DND-41 (cell line): Measurements from ENCODE around the gene SLC3A2.

Experiments
- ATAC-seq: fragments of 200-7000 bp; cut with Tn5 transposase; 3 replicates; pipeline ENCODE4 v1.9.1; 2021; ENCODE audit warnings: low read depth; ENCODE audit not compliant: insufficient read depth
- DNase-seq: peaks from one replicate; pipeline ENCODE4 v3.0.0-alpha.2; 2020
- H2AFZ ChIP-seq: 2 replicates; pipeline ENCODE4 v1.6.0; 2012; ENCODE audit warnings: low read depth, low read length
- H3K27ac ChIP-seq: 2 replicates; pipeline ENCODE4 v1.5.1; 2012; ENCODE audit warnings: low read length, inconsistent platforms
- H3K27me3 ChIP-seq: fragments of 200-600 bp; sonication (generic); 2 replicates; pipeline ENCODE4 v1.6.0; 2012; ENCODE audit warnings: low read length, mild to moderate bottlenecking, inconsistent platforms; ENCODE audit not compliant: insufficient read depth, poor library complexity
- H3K36me3 ChIP-seq: 2 replicates; pipeline ENCODE4 v1.5.1; 2012; ENCODE audit warnings: low read length, inconsistent platforms; ENCODE audit not compliant: insufficient read depth
- H3K4me1 ChIP-seq: 2 replicates; pipeline ENCODE4 v1.5.1; 2012; ENCODE audit warnings: mild to moderate bottlenecking, low read length; ENCODE audit not compliant: insufficient read depth
- H3K4me2 ChIP-seq: 2 replicates; pipeline ENCODE4 v1.6.0; 2012; ENCODE audit warnings: mild to moderate bottlenecking, moderate library complexity, low read length, inconsistent platforms; ENCODE audit not compliant: insufficient read depth
- H3K4me3 ChIP-seq, 2 experiments: fragments of 200-600 bp in 1 of 2; shearing (Covaris generic) in 1 of 2; 2 replicates each; pipeline ENCODE4 v1.5.1; 2012 to 2016; ENCODE audit warnings: inconsistent platforms in 2 of 2, low read length in 2 of 2, mild to moderate bottlenecking in 2 of 2, low read depth in 1 of 2, moderate library complexity in 1 of 2
- H3K79me2 ChIP-seq: 2 replicates; pipeline ENCODE4 v1.6.0; 2012; ENCODE audit warnings: low read length, inconsistent platforms; ENCODE audit not compliant: insufficient read depth
- H3K9ac ChIP-seq: 2 replicates; pipeline ENCODE4 v1.6.0; 2012; ENCODE audit warnings: low read depth, mild to moderate bottlenecking, inconsistent platforms, low read length, moderate library complexity
- H3K9me3 ChIP-seq: 2 replicates; pipeline ENCODE4 v1.5.1; 2012; ENCODE audit warnings: low read length, moderate library complexity, mild to moderate bottlenecking, inconsistent platforms; ENCODE audit not compliant: insufficient read depth, severe bottlenecking
- H4K20me1 ChIP-seq: 2 replicates; pipeline ENCODE4 v1.6.0; 2012; ENCODE audit warnings: low read length; ENCODE audit not compliant: insufficient read depth
- CTCF ChIP-seq: IDR thresholded peaks from 2 replicates; pipeline ENCODE4 v1.5.1; 2012; ENCODE audit warnings: borderline replicate concordance, low read length, moderate library complexity, mild to moderate bottlenecking; ENCODE audit not compliant: poor library complexity, severe bottlenecking; ENCODE audit errors: extremely low read depth
- EZH2 ChIP-seq: IDR thresholded peaks from 3 replicates; pipeline ENCODE4 v1.6.1; 2012; ENCODE audit warnings: borderline replicate concordance, low read depth, mild to moderate bottlenecking, moderate library complexity, low read length, inconsistent platforms; ENCODE audit not compliant: severe bottlenecking

Gene SLC3A2

GRCh38 chr11:62880231-62880802, 379 bp upstream of the SLC3A2 start:
- Histone ChIP-seq H3K79me2 (peaks cover 77% of the 10 kb centered on the region), H3K36me3 (peaks cover 67% of the 10 kb centered on the region)

GRCh38 chr11:62881579-62882430, 1.1 kb downstream of the SLC3A2 start:
- H3K9me3 ChIP-seq = no peaks in the 10 kb centered on the region
- peak overlapping the region; percentile 85 for H3K4me2 ChIP-seq
- peak overlapping the region; percentile 87 for H3K9ac ChIP-seq
- peaks cover 47% of the 10 kb centered on the region for H4K20me1 ChIP-seq
- peaks cover 72% of the 10 kb centered on the region for H3K36me3 ChIP-seq
- H3K27me3 ChIP-seq = no peaks in the 10 kb centered on the region
- peaks cover 64% of the 10 kb centered on the region for H3K4me1 ChIP-seq
- peak overlapping the region; percentile 83 to 92 for H3K4me3 ChIP-seq
- TF ChIP-seq EZH2 (no peak), CTCF (no peak)
- ATAC-seq (peak; percentile 73), DNase-seq (peak; percentile 98)
- H2AFZ ChIP-seq = peak overlapping the region; percentile 53
- peaks cover 86% of the 10 kb centered on the region for H3K79me2 ChIP-seq
- peak overlapping the region; percentile 95 for H3K27ac ChIP-seq

More at GRCh38 chr11:62880231-62880802, 379 bp upstream of the SLC3A2 start:
- Histone ChIP-seq H3K4me1 (peaks cover 50% of the 10 kb centered on the region), H3K27me3 (no peaks in the 10 kb centered on the region), H4K20me1 (peaks cover 35% of the 10 kb centered on the region), H3K9ac (peak overlapping the region; percentile 87), H3K4me2 (peak overlapping the region; percentile 85), H2AFZ (peak overlapping the region; percentile 70), H3K27ac (peak overlapping the region; percentile 95), H3K9me3 (no peaks in the 10 kb centered on the region), H3K4me3 (peak overlapping the region; percentile 83 to 92)
- DNase-seq (no peak), ATAC-seq (peak; percentile 13)
- TF ChIP-seq CTCF = no peak
- no peak for TF ChIP-seq EZH2

GRCh38 chr11:62882431-62882749, 1.7 kb downstream of the SLC3A2 start:
- no peak for ATAC-seq
- H3K4me2 ChIP-seq = peak overlapping the region; percentile 85
- no peak for DNase-seq
- H3K4me1 ChIP-seq = peaks cover 65% of the 10 kb centered on the region
- peak overlapping the region; percentile 87 for H3K9ac ChIP-seq
- peak overlapping the region; percentile 95 for H3K27ac ChIP-seq
- H3K36me3 ChIP-seq = peaks cover 72% of the 10 kb centered on the region
- no peaks in the 10 kb centered on the region for H3K9me3 ChIP-seq
- peaks cover 88% of the 10 kb centered on the region for H3K79me2 ChIP-seq
- H3K4me3 ChIP-seq = peak overlapping the region; percentile 83 to 92; a peak in 3 of 4 replicates
- no peaks in the 10 kb centered on the region for H3K27me3 ChIP-seq
- peaks cover 53% of the 10 kb centered on the region for H4K20me1 ChIP-seq
- no peak overlapping the region for H2AFZ ChIP-seq
- no peak for TF ChIP-seq CTCF
- TF ChIP-seq EZH2 = no peak
